Mucosa of rectum (tissue), 2 donors: ENCODE data around the gene REST.
"Not testable (repeated sequence)": the region's sequence is repeated elsewhere in the genome, so short reads cannot be mapped to it uniquely, and the experiment has no call there.

Experiments
- H3K27ac ChIP-seq, 2 donors: one replicate each; pipeline ENCODE4 v1.7.0; 2013; ENCODE audit warnings: inconsistent platforms in 2 of 2, low read depth in 2 of 2, low read length in 2 of 2
- H3K27me3 ChIP-seq, 2 donors: one replicate each; pipeline ENCODE4 v1.7.0; 2013; ENCODE audit warnings: low read length in 2 of 2; ENCODE audit not compliant: control insufficient read depth in 2 of 2, insufficient read depth in 2 of 2
- H3K36me3 ChIP-seq, 2 donors: one replicate each; pipeline ENCODE4 v1.7.0; 2013; ENCODE audit warnings: low read length in 2 of 2; ENCODE audit not compliant: control insufficient read depth in 2 of 2, insufficient read depth in 2 of 2
- H3K4me1 ChIP-seq, 2 donors: one replicate each; pipeline ENCODE4 v1.7.0; 2013; ENCODE audit warnings: low read length in 2 of 2, mild to moderate bottlenecking in 1 of 2; ENCODE audit not compliant: control insufficient read depth in 2 of 2, insufficient read depth in 2 of 2
- H3K4me3 ChIP-seq, 2 donors: one replicate each; pipeline ENCODE4 v1.7.0; 2013; ENCODE audit warnings: low read length in 2 of 2
- H3K9ac ChIP-seq, 2 donors: one replicate each; pipeline ENCODE4 v1.7.0; 2013; ENCODE audit warnings: low read length in 2 of 2, low read depth in 1 of 2, mild to moderate bottlenecking in 1 of 2
- H3K9me3 ChIP-seq, 2 donors: one replicate each; pipeline ENCODE4 v1.7.0; 2013; ENCODE audit warnings: low read length in 2 of 2; ENCODE audit not compliant: control insufficient read depth in 2 of 2
- donor health status: healthy.
- donor health status: Normal muscosa, but diverticular disease.

Gene REST

DNA sequence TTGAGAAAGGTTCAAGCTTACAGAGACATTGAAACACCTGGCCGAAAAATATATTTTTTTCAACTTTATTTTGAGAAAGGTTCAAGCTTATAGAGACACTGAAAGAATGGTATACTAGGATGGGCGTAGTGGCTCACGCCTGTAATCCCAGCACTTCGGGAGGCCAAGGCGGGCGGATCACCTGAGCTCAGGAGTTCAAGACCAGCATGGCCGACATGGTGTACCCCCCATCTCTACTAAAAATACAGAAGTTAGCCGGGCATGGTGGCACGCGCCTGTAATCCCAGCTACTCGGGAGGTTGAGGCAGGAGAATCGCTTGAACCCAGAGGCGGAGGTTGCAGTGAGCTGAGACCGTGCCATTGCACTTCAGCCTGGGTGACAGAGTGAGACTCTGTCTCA, 32.1 kb downstream of the REST start:
- H3K9me3 ChIP-seq, H3K9ac ChIP-seq, H3K27ac ChIP-seq, H3K4me3 ChIP-seq, H3K4me1 ChIP-seq, H3K36me3 ChIP-seq, H3K27me3 ChIP-seq: not testable (repeated sequence)

- H3K9me3 ChIP-seq = no peaks in the 10 kb centered on the region
- H3K4me1 ChIP-seq = no peaks in the 10 kb centered on the region
- no peak overlapping the region for H3K9ac ChIP-seq
- no peak overlapping the region for H3K27ac ChIP-seq
- H3K36me3 ChIP-seq = no peaks in the 10 kb centered on the region
- no peak overlapping the region for H3K4me3 ChIP-seq
- no peaks in the 10 kb centered on the region for H3K27me3 ChIP-seq
These were observed 32.7 kb downstream of the REST start for GRCh38 chr4:56940403-56940802.

DNA sequence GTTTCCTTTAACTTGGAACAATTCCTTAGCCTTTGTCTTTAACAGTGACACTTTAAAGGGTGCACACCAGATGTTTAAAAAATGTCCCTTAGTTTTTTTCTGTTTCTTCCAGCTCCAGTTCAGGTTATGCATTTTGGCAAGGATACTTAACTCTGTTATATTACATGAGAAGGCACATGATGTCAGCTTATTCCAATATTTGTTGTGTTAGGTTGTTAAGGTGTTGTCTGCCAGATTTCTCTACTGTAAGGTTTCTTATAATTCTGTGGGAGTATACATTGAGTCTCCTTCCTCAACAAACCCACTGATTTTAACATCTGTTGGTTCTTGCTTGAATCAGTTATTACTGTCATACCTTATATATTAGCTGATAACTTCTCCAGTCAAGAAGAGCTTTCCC, 33.3 kb downstream of the REST start:
- H3K36me3 ChIP-seq = no peaks in the 10 kb centered on the region
- no peaks in the 10 kb centered on the region for H3K9me3 ChIP-seq
- H3K4me3 ChIP-seq = no peak overlapping the region
- H3K27ac ChIP-seq = no peak overlapping the region
- no peak overlapping the region for H3K9ac ChIP-seq
- H3K27me3 ChIP-seq = no peaks in the 10 kb centered on the region
- no peaks in the 10 kb centered on the region for H3K4me1 ChIP-seq

GRCh38 chr4:56941403-56941802, 33.7 kb downstream of the REST start:
- H3K9me3 ChIP-seq = no peaks in the 10 kb centered on the region
- no peaks in the 10 kb centered on the region for H3K36me3 ChIP-seq
- H3K4me3 ChIP-seq = no peak overlapping the region
- no peak overlapping the region for H3K27ac ChIP-seq
- H3K9ac ChIP-seq = no peak overlapping the region
- no peaks in the 10 kb centered on the region for H3K4me1 ChIP-seq
- no peaks in the 10 kb centered on the region for H3K27me3 ChIP-seq

- Histone ChIP-seq H3K9ac (no peak overlapping the region), H3K9me3 (no peaks in the 10 kb centered on the region), H3K4me3 (no peak overlapping the region), H3K4me1 (peaks cover 5 to 6% of the 10 kb centered on the region in 2 donors), H3K27me3 (no peaks in the 10 kb centered on the region), H3K36me3 (no peaks in the 10 kb centered on the region), H3K27ac (no peak overlapping the region)
These were observed 46.2 kb downstream of the REST start for GRCh38 chr4:56953680-56954520.

- peaks cover 3 to 4% of the 10 kb centered on the region in 2 donors for H3K36me3 ChIP-seq
- peaks cover 6 to 14% of the 10 kb centered on the region in 2 donors for H3K4me1 ChIP-seq
- no peaks in the 10 kb centered on the region for H3K9me3 ChIP-seq
- H3K9ac ChIP-seq = no peak overlapping the region
- H3K27me3 ChIP-seq = no peaks in the 10 kb centered on the region
- H3K27ac ChIP-seq = no peak overlapping the region
- peak overlapping the region in 1 of 2 donors; percentile 34 for H3K4me3 ChIP-seq
These were observed 50.4 kb downstream of the REST start for GRCh38 chr4:56958111-56958517.

DNA sequence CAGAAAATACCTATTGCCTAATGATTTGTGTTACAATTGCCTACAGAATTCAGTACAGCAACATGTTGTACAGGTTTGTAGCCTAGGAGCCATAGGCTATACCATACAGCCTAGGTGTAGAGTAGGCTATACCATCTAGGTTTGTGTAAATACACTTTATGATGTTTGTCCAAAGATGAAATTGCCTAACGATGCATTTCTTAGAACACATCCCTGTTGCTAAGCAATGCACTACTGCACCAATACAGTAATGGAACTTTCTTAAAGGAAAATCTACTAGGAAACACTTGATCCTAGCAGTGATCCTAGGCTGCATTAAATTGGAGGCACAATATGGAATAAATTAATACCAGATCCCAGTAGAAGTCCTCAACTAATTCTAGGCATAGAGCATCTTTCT, 51.4 kb downstream of the REST start:
- Histone ChIP-seq H3K9me3 (no peaks in the 10 kb centered on the region), H3K27ac (no peak overlapping the region), H3K4me3 (no peak overlapping the region), H3K4me1 (peaks cover 6 to 14% of the 10 kb centered on the region in 2 donors), H3K27me3 (no peaks in the 10 kb centered on the region), H3K9ac (no peak overlapping the region), H3K36me3 (peaks cover 10 to 12% of the 10 kb centered on the region in 2 donors)

- Histone ChIP-seq H3K9ac (no peak overlapping the region), H3K4me1 (peaks cover 6 to 14% of the 10 kb centered on the region in 2 donors), H3K27me3 (no peaks in the 10 kb centered on the region), H3K9me3 (no peaks in the 10 kb centered on the region), H3K27ac (no peak overlapping the region), H3K4me3 (no peak overlapping the region), H3K36me3 (peaks cover 22 to 25% of the 10 kb centered on the region in 2 donors)
These were observed 53.4 kb downstream of the REST start for GRCh38 chr4:56961107-56961500.

DNA sequence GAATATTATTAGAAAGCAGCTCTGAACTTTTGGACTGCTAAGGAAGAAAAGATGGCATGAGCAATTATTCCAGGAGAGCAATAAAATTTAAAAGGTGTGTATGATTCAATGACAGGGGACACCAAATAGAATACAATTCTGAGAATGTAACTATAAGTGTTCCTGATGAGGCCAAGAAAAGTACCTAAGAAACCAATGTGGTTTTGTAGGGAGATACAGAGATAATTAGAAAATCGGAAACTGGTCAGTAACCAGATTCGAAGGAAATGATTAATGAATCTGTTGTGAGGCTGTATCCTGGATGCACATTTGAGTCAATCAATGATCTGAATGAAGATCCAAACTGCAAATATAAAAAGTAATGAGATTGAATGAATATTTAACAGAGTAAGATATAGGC, 63.7 kb downstream of the REST start:
- no peak overlapping the region for H3K9ac ChIP-seq
- no peak overlapping the region for H3K4me3 ChIP-seq
- no peak overlapping the region for H3K27ac ChIP-seq
- peaks cover 3 to 4% of the 10 kb centered on the region in 2 donors for H3K9me3 ChIP-seq
- peaks cover 51 to 65% of the 10 kb centered on the region in 2 donors for H3K36me3 ChIP-seq
- H3K4me1 ChIP-seq = peaks cover 8 to 9% of the 10 kb centered on the region in 2 donors
- H3K27me3 ChIP-seq = no peaks in the 10 kb centered on the region

- Histone ChIP-seq H3K9ac (no peak overlapping the region), H3K4me3 (no peak overlapping the region), H3K36me3 (peaks cover 44 to 55% of the 10 kb centered on the region in 2 donors), H3K9me3 (peaks cover 3 to 4% of the 10 kb centered on the region in 2 donors), H3K27me3 (no peaks in the 10 kb centered on the region), H3K4me1 (peaks cover 8 to 9% of the 10 kb centered on the region in 2 donors), H3K27ac (no peak overlapping the region)
These were observed 64.7 kb downstream of the REST start for GRCh38 chr4:56972389-56972788.
